Keratinocyte (primary cell): ENCODE data around the gene NEAT1. TPM values are rescaled to one million over a fixed set of nuclear protein-coding genes. Genes with fewer than 3 reads are reported as not detected.
"Not testable (repeated sequence)": the region's sequence is repeated elsewhere in the genome, so short reads cannot be mapped to it uniquely, and the experiment has no call there.

Experiments
- DNase-seq: peaks from one replicate; pipeline ENCODE4 v3.0.0-alpha.2; 2011; ENCODE audit warnings: low read depth, missing footprints, low spot score
- FAIRE-seq: peaks from 2 replicates; lab custom pipeline; 2011; peaks lifted over from hg19 to GRCh38; lab: Jason Lieb, UNC
- H2AFZ ChIP-seq: 2 replicates; pipeline ENCODE4 v1.6.0; 2012; ENCODE audit warnings: low read length, control low read depth, inconsistent platforms; ENCODE audit not compliant: control insufficient read depth
- H3K27ac ChIP-seq: 2 replicates; pipeline ENCODE4 v1.5.1; 2011; ENCODE audit warnings: low read length; ENCODE audit not compliant: control insufficient read depth, insufficient read depth
- H3K27me3 ChIP-seq: 3 replicates; pipeline ENCODE4 v1.6.0; 2011; ENCODE audit warnings: low read length; ENCODE audit not compliant: control insufficient read depth, insufficient read depth; ENCODE audit errors: extremely low read depth
- H3K36me3 ChIP-seq, 2 experiments: 2 replicates in 1 of 2; 3 replicates in 1 of 2; pipeline ENCODE4 v1.5.1; 2011; ENCODE audit warnings: low read length in 2 of 2, mild to moderate bottlenecking in 1 of 2; ENCODE audit not compliant: control insufficient read depth in 2 of 2, insufficient read depth in 2 of 2; ENCODE audit errors: extremely low read depth in 1 of 2
- H3K4me1 ChIP-seq: 3 replicates; pipeline ENCODE4 v1.5.1; 2011; ENCODE audit warnings: low read length; ENCODE audit not compliant: control insufficient read depth, insufficient read depth; ENCODE audit errors: extremely low read depth
- H3K4me2 ChIP-seq: 3 replicates; pipeline ENCODE4 v1.6.0; 2011; ENCODE audit warnings: low read depth, low read length; ENCODE audit not compliant: control insufficient read depth, insufficient read depth; ENCODE audit errors: extremely low read depth
- H3K4me3 ChIP-seq, 3 experiments: fragments of 200-600 bp in 1 of 3; sonication (generic) in 1 of 3; 2 replicates in 2 of 3; 3 replicates in 1 of 3; pipeline ENCODE4 v1.5.1; 2011 to 2016; ENCODE audit warnings: low read length in 3 of 3, mild to moderate bottlenecking in 3 of 3, control low read depth in 2 of 3, inconsistent platforms in 1 of 3, low read depth in 1 of 3, mixed read lengths in 1 of 3, mixed run types in 1 of 3, moderate library complexity in 1 of 3; ENCODE audit not compliant: control insufficient read depth in 2 of 3, insufficient read depth in 2 of 3; ENCODE audit errors: extremely low read depth in 1 of 3
- H3K79me2 ChIP-seq: 2 replicates; pipeline ENCODE4 v1.6.0; 2012; ENCODE audit warnings: low read length; ENCODE audit not compliant: control insufficient read depth, insufficient read depth
- H3K9ac ChIP-seq: 3 replicates; pipeline ENCODE4 v1.6.0; 2011; ENCODE audit warnings: low read length; ENCODE audit not compliant: control insufficient read depth, insufficient read depth; ENCODE audit errors: extremely low read depth
- H3K9me1 ChIP-seq: 3 replicates; pipeline ENCODE4 v1.6.0; 2011; ENCODE audit warnings: low read length; ENCODE audit not compliant: control insufficient read depth, insufficient read depth; ENCODE audit errors: extremely low read depth
- H3K9me3 ChIP-seq: 2 replicates; pipeline ENCODE4 v1.5.1; 2012; ENCODE audit warnings: low read depth, low read length; ENCODE audit not compliant: control insufficient read depth
- H4K20me1 ChIP-seq: 3 replicates; pipeline ENCODE4 v1.6.0; 2011; ENCODE audit warnings: low read length; ENCODE audit not compliant: control insufficient read depth, insufficient read depth; ENCODE audit errors: extremely low read depth
- CTCF ChIP-seq, 3 experiments: IDR thresholded peaks in 1 of 3; conservative IDR thresholded peaks in 1 of 3; optimal IDR thresholded peaks in 1 of 3; 2 replicates in 2 of 3; 3 replicates in 1 of 3; pipeline versions ENCODE3 to v1.5.1; 2011; ENCODE audit warnings: low read length in 3 of 3, mild to moderate bottlenecking in 3 of 3, moderate library complexity in 2 of 3, control low read depth in 1 of 3, inconsistent platforms in 1 of 3; ENCODE audit not compliant: insufficient read depth in 2 of 3; ENCODE audit errors: extremely low read depth in 1 of 3
- EZH2 ChIP-seq: IDR thresholded peaks from one replicate; pipeline ENCODE4 v1.6.1; 2012; ENCODE audit warnings: inconsistent platforms, mild to moderate bottlenecking, low read length, moderate library complexity
- dilution Hi-C: fragments of 300-500 bp; cut with MboI; formaldehyde crosslinking; loops from one replicate; pipeline ENCODE4 v1.7.0; 2020; ENCODE audit warnings: low sequenced_read_pairs; ENCODE audit not compliant: extremely low pct_ligation_motif_present
- polyA plus RNA-seq, 5 experiments: library from polyadenylated mRNA; depleted of rRNA in 3 of 5; stranded (reverse) in 3 of 5; stranded (forward) in 1 of 5; unstranded in 1 of 5; fragments of >200 nt; gene quantifications; 1 replicate in 1 of 5; 2 replicates in 3 of 5; 3 replicates in 1 of 5; pipeline versions ENCODE4 v1.2.1 to v1.2.3, GENCODE V29; 2011 to 2012; ENCODE audit warnings: missing spikeins in 2 of 5, low read depth in 1 of 5, low replicate concordance in 1 of 5

NEAT1 gene
- polyA plus RNA-seq, 1 donor (not counting 4 experiments of a cell fraction or from before 2014, with no cell fraction given) = 270 TPM

DNA sequence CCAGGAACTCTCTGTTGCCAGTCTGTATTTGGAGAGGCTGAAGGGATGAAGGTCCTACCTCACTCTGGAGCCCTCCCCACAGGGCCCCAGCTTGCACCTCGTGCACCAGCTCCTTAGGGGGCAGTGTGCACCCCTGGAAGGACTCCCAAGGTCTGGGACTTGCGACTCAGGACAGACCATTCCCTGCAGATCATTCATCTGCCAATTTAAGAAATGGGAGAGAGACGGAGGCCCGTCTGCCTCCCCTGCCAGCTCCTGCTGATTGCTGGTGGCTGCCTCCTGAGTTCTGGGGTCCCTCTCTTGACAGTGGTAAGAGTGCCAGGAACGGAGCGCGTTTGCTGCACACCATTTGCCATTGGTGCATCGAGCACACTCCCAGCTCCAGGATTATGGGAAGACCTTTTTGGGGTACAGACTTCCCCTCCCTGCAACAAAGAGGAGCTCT is 48.9 kb downstream of the NEAT1 start:
- Histone ChIP-seq H3K4me1 (peaks cover 34% of the 10 kb centered on the region), H3K9ac (peak overlapping the region; percentile 88), H3K4me3 (peak overlapping the region in 2 of 3 experiments; percentile 39 to 53), H2AFZ (no peak overlapping the region), H3K9me3 (no peaks in the 10 kb centered on the region), H3K27ac (peak overlapping the region; percentile 97), H3K4me2 (peak overlapping the region; percentile 78), H4K20me1 (no peaks in the 10 kb centered on the region), H3K27me3 (no peaks in the 10 kb centered on the region), H3K36me3 (no peaks in the 10 kb centered on the region), H3K9me1 (no peaks in the 10 kb centered on the region), H3K79me2 (peaks cover 14% of the 10 kb centered on the region)
- FAIRE-seq (no peak), DNase-seq (no peak)
- dilution Hi-C loops = no loop called here
- peak; percentile 54 to 77 (median 67) for TF ChIP-seq CTCF (optimal IDR thresholded peaks at IDR 0.05 in 1 of 3, IDR thresholded peaks at IDR 0.05 in 1 of 3, conservative IDR thresholded peaks at IDR 0.05 in 1 of 3; ENCODE audit: extremely low read depth in 1 of 3, insufficient read depth in 2 of 3, low read length in 3 of 3)
- TF ChIP-seq EZH2 = no peak

DNA sequence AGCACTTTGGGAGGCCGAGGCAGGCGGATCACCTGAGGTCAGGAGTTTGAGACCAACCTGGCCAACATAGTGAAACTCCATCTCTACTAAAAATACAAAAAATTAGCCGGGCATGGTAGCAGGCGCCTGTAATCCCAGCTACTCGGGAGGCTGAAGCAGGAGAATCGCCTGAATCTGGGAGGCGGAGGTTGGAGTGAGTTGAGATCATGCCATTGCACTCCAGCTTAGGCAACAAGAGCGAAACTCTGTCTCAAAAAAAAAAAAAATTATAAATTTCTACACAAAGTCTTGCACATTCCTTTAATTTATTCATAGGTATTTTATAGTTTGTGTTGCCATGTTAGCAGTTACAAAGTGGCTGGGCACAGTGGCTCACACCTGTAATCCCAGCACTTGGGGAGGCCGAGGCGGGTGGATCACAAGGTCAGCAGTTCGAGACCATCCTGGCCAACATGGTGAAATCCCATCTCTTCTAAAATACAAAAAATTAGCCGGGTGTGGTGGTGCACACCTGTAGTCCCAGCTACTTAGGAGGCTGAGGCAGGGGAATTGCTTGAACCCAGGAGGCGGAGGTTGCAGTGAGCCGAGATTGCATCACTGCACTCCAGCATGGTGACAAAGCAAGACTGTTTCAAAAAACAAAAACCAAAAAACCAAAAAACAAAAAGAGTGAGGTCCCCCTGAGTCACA is 50.1 kb downstream of the NEAT1 start:
- H3K36me3 ChIP-seq, H3K9me1 ChIP-seq, FAIRE-seq, H3K9me3 ChIP-seq, DNase-seq, H3K27me3 ChIP-seq, H4K20me1 ChIP-seq, H2AFZ ChIP-seq, dilution Hi-C loops: not testable (repeated sequence)
- peaks cover 43% of the 10 kb centered on the region for H3K4me1 ChIP-seq
- H3K4me2 ChIP-seq = peak overlapping the region; percentile 78
- peak overlapping the region in 1 of 3 experiments; percentile 27 for H3K4me3 ChIP-seq
- peaks cover 22% of the 10 kb centered on the region for H3K79me2 ChIP-seq
- peak overlapping the region; percentile 88 for H3K9ac ChIP-seq
- peak overlapping the region; percentile 97 for H3K27ac ChIP-seq
